G401 (cell line): ENCODE measurements around the gene CHRNB2. TPM values are rescaled to one million over a fixed set of nuclear protein-coding genes. Genes with fewer than 3 reads are reported as not detected.
A peak's percentile ranks its signal among the peaks of the same experiment; 100 is the strongest.

ENCODE experiments used
- DNase-seq: peaks from one replicate; pipeline ENCODE4 v3.0.0-alpha.2; 2015; ENCODE audit warnings: low spot score
- in situ Hi-C: cut with HindIII; loops from 2 replicates; pipeline ENCODE4 v1.10.0; 2016; ENCODE audit warnings: low sequenced_read_pairs, mixed read lengths
- total RNA-seq: library from RNA; depleted of rRNA; stranded (reverse); fragments of >200 nt; shearing (Covaris generic); gene quantifications from 2 replicates; pipeline ENCODE4 v1.2.3, GENCODE V29; 2014

CHRNB2 gene
- total RNA-seq, 1 experiment from 2014 or later = not detected

- DNase-seq = no peak
- in situ Hi-C loops = no loop called here
Observed at GRCh38 chr1:154603317-154603716, 35.7 kb downstream of the CHRNB2 start.

GRCh38 chr1:154605534-154605933, 38.0 kb downstream of the CHRNB2 start:
- in situ Hi-C loops = no loop called here
- DNase-seq = no peak

DNA sequence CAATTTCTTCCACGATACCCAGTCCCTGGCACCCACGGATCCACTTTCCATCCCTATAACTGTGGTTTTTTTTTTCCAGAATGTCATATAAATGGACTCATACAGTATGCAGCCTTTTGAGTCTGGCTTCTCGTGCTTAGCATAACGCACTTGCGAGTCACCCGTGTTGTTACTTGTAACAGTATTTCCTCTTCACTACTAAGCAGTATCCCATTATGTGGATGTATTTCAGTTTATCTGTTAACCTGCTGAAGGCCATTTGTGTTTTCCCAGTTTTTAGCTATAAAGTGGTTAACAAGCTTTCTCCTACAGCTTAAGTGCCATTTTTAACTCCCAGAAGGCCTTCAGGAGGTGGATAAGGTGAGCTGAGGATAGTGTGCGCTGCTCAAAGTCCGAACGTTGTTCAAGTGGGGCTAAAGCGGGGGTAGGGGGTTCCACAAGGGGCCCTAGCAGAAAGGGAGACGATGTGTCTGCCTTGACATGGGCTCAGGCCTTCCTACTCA, 39.6 kb downstream of the CHRNB2 start:
- DNase-seq = no peak

GRCh38 chr1:154607609-154608396, 40.2 kb downstream of the CHRNB2 start, which contains the start of gene ADAR:
TSS of gene ADAR (minus strand) at chr1:154608186. CDS start at chr1:154608006, 180 bp downstream.
- DNase-seq = peak; percentile 76
- in situ Hi-C loops = no loop called here

More for the DNA sequence above, 39.6 kb downstream of the CHRNB2 start:
- in situ Hi-C loops = no loop called here

DNA sequence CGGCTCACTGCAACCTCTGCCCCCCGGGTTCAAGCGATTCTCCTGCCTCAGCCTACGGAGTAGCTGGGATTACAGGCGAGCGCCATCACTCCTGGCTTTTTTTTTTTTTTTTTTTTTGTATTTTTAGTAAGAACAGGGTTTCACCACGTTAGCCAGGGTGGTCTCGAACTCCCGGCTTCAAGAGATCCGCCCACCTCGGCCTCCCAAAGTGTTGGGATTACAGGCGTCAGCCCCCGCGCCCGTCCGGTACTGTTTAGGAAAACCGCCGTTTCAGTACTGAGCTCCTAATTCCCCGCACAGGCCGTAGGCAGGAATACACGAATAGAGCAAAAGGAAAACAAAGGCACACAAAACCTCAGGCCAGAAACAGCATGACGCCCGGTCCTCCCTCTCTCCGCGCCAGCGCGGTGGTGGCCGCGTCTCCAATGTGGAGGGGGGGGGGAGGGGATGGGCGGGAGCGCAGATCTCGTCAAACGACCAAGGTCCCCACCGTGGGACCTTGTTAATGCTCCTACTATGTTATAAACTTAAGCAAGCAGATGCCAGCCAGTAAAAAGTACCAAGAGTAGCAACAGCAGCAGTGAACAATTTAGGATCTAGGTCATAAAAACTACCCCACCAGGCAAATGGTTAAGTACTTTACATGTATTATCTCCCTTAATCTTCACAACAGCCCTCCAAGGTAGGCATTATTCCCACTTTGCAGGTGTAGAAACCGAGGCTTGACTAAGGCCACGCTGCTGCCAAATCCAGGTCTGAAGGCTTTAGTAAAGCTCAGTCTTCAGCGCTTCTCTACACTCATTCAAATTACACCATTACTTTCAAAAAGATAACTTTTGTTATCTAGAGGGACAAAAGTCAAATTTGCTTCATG, 41.1 kb downstream of the CHRNB2 start:
- in situ Hi-C loops = no loop called here
- DNase-seq = peak; percentile 67

DNA sequence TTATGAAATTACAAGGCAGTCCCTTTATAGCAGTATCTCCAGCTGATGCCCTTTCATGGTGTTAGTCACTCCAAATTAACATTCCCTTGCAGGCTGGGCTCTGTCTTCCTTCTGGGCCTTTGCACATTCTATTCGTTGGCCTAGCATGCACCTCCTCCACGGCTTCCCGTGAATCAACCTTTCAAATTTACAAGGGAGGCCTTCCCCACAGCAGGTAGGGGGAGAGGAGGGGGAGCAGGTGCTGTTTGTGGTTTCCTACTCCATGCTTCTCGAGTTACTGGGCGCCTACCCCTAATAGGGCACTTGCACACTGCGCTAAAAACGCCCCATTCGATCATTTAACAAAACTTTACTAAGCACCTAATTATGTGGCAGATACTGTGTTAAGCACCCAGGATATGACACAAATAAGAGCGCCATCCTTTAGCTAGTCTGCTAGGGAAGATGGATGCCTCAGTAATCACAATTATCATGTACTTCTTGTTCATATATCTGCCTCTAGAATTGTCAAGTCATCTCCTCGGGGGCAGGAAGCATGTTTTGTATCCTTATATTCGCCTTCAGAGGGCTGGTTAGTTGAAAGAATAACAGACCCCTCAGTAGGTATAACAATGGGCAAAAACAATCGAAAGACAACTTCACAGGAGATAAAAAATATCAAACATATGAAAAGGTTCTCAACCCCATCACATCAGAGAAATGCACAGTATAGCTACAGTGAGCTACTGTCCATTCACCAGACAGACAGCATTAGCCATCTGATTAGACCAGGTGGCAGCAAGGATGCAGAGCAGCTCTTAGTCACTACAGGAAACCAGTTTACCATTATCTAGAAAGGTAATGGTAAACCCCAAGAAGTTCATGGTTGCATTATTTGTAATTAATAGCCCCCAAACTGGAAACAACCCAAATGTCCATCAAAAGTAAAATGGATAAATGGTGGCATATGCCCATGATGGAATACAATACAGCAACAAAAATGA, 42.1 kb downstream of the CHRNB2 start:
- DNase-seq = no peak
- in situ Hi-C loops = no loop called here

- in situ Hi-C loops = no loop called here
- DNase-seq = no peak
Observed at GRCh38 chr1:154611150-154611862, 43.7 kb downstream of the CHRNB2 start.

- in situ Hi-C loops = no loop called here
- no peak for DNase-seq
Observed at GRCh38 chr1:154614247-154614646, 46.7 kb downstream of the CHRNB2 start.

DNA sequence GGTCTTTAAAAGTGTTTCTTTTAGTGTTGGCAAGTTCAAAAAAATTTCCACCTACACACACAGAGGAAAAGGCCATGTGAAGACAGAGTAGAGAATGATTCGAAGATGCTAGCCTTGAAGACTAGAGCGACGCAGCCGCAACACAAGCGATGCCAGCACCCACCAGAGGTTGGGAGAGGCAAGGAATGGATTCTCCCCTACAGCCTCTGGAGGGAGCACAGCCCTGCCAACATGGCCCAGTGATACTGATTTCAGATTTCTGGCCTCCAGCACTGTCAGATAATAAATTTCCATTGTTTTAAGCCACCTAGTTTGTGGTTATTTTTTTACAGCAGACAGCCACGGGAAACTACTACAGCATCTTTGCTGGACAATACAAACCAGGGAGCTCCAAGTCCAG, 47.3 kb downstream of the CHRNB2 start:
- in situ Hi-C loops = no loop called here
- no peak for DNase-seq

GRCh38 chr1:154615411-154615810, 47.8 kb downstream of the CHRNB2 start:
- DNase-seq = no peak
- in situ Hi-C loops = no loop called here

- no peak for DNase-seq
- in situ Hi-C loops = no loop called here
Observed at GRCh38 chr1:154616659-154617345, 49.2 kb downstream of the CHRNB2 start.

GRCh38 chr1:154619181-154619948, 51.8 kb downstream of the CHRNB2 start:
- DNase-seq = no peak
- in situ Hi-C loops = no loop called here

DNA sequence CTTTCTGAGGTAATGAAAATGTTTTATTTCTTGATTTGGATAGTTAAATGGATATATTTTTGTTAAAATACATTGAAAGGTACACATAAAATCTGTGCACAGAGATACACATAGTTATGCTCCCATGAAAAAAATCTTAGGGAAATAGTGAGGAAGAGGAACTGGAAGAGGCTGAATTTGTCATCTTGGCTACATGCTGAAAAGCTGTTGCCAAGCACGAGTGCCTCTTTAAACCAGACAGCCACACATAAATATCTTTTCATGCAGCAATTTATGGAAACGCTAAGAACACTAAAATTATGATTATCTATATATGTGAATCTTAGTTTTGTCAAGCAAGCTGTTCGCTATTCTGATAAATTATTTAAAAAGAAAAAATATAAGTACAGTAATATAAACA, 53.2 kb downstream of the CHRNB2 start:
- in situ Hi-C loops = no loop called here
- DNase-seq = no peak

DNA sequence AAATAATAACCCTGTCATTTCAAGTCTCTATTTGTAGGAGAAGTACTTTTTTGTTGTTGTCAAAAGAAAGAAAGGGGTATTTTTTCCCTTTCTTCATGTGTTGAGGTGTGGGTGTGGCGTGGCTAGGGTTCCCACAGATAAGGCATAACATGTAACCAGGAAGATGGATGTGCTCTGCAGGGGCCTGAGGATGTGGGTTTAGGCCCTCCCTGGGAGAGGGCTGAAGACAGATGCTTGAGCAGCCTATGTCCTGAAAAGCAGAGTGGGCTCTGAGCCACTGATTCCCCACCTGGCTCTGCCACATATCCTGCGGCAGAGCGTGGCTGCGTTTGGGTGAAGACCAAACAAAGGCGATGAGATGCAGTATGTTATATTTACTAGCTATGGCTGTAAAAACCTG, 54.3 kb downstream of the CHRNB2 start:
- in situ Hi-C loops = no loop called here
- no peak for DNase-seq

- DNase-seq = no peak
- in situ Hi-C loops = no loop called here
Observed at GRCh38 chr1:154622503-154623039, 55.0 kb downstream of the CHRNB2 start.

GRCh38 chr1:154623358-154623757, 55.8 kb downstream of the CHRNB2 start:
- in situ Hi-C loops = no loop called here
- no peak for DNase-seq
